Occipital lobe (tissue), 2 donors: ENCODE data around the gene RHOA. TPM values are rescaled to one million over a fixed set of nuclear protein-coding genes. Genes with fewer than 3 reads are reported as not detected.
A peak's percentile ranks its signal among the peaks of the same experiment; 100 is the strongest.
"Not testable (repeated sequence)": the region's sequence is repeated elsewhere in the genome, so short reads cannot be mapped to it uniquely, and the experiment has no call there.

Experiments used
- DNase-seq: peaks from one replicate; lab custom pipeline; 2025; lab: John Stamatoyannopoulos, UW
- total RNA-seq: library from RNA; depleted of rRNA; stranded (reverse); fragments of >200 nt; gene quantifications from one replicate; pipeline ENCODE4 v1.2.3, GENCODE V29; 2014

RHOA gene
- total RNA-seq, 1 donor from 2014 or later: 146 TPM

DNA sequence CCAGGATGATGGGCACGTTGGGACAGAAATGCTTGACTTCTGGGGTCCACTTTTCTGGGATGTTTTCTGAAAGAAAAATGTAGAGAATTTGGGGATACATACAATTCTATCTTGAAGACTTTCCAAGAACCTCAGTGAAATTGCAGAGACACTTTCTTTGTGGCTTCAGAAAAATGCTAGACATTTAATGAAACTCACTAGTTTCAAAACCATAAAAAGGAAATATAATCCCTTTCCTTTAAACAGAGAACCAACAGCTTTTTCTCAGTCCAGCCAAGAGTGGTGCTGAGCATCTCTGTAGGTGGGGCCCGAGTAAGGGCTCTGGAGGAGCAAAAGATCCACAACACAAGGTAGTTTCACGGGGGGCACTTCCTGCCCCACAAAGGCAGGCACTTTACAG, 49.2 kb downstream of the RHOA start:
- no peak for DNase-seq

- no peak for DNase-seq
Measured at GRCh38 chr3:49359623-49360022, 52.2 kb downstream of the RHOA start.

DNA sequence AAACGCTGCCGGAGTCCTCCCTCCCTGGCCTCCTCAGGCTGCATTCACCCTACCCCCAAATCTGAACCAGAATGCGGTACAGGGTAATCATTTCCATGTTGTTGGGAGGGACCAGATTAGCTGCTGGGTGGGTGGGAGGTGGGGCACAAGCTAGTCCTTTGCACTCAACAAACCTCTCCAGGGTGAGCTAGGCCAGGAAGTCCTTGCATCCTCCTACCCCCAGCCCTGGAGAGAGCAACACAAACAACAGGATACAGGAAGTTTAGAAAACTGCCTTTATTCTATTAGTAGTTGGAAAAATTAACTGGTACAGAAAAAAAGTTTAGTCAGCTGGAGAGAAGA, 52.9 kb downstream of the RHOA start:
- no peak for DNase-seq

DNA sequence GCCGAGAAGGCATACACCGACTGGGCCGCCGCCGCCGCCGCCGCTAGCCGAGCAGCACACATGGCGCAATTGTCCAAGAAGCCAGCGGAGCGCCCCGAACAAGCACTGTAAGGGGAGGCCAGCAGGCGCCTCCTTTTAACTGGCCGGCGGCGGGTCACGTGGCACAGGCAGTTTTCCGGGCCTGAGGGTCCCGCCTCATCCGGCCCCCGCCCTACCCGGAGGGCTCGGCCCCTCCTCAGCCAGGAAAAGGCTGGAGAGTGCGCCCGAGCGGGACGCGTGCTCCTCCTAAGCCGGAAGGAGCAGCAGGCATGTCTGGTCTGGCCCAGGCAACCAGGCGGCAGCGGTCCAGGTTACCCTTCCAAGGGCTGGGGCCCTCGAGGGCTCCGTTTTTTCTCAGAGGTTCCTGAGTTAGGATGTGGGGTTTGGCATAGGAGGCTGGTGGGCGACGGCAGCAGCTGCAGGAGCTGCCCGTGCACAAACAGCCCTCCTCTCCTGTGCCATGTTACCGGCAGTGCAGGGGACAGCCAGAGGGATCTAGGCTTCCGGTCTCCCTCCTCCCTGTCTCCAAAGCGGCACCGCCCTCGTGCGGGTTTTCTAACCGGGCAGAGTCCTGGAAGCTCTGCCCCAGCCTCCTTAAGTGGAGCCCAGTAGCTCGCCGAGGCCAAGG, 53.4 kb downstream of the RHOA start, which contains the start of gene GPX1:
GPX1 (minus strand) TSS at position 137 of the 667 bp plus-strand sequence; CDS start at position 62, 75 bp downstream.
- DNase-seq: peak; percentile 89

DNA sequence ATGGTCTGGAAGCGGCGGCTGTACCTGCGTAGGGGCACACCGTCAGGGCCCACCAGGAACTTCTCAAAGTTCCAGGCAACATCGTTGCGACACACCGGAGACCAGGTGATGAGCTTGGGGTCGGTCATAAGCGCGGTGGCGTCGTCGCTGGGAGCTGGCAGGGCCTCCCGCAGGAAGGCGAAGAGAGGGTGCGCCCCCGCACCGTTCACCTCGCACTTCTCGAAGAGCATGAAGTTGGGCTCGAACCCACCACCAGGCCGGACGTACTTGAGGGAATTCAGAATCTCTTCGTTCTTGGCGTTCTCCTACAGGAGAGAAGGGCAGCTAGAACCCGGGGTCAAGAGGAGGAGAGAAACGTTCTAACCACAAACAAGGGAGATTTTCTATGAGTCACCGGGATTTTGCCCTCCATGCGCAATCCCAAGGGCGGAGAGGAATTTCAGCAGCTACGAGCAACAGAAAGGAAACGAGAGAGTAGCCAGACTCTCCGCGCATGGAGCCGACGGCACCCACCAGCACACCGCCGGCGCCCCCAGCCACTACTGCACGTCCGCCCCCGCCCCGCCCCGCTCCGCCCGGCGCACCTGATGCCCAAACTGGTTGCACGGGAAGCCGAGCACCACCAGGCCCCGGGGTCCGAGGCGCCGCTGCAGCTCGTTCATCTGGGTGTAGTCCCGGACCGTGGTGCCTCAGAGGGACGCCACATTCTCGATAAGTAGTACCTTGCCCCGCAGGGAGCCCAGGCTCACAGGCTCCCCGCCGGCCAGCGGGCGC, 54.1 kb downstream of the RHOA start:
- not testable (repeated sequence) for DNase-seq

- DNase-seq: not testable (repeated sequence)
Measured at GRCh38 chr3:49357095-49357442, 54.7 kb downstream of the RHOA start.

- DNase-seq: no peak
Measured at GRCh38 chr3:49352890-49353421, 58.8 kb downstream of the RHOA start.

DNA sequence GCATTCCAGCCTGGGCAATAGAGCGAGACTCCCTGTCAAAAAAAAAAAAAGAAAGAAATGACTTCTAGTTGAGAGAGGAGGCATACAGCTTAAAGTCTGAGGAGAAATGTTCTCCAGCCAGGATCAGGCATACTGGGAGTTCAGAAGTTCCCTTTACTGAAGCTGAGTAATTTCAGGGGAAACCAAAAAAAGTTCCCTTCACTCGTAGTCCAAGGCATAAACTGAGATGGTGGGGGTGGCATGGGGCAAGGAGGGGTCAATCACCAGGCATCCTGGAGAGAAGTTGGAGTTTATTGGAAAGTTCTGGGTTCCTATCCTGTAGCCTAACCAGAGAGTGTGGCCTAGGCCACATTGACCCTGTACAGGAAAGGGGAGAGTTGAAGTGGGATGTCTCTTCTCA, 59.5 kb downstream of the RHOA start:
- no peak for DNase-seq

DNA sequence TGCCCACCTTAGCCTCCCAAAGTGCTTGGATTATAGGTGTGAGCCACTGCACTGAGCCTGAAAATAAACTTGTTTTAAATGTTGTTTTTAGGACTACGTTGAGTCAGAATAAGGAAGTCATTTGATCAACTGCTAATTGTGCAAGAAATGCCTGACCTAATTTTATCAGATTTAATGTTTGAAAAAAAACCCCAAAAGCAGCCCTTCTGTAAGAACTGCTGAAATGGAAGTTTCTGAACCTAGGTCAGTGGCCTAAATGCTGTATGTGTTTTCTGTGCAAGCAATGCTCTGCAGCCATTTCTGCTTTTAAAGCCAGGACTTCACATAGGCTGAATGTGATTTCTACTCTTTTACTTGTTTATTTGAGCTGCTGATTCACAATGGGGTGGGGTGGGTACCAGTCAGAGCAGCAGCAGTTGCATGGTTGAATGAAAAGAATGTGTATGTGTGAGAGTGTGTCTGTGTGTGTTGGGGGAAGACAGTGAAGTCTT, 60.2 kb downstream of the RHOA start:
- DNase-seq: no peak

DNA sequence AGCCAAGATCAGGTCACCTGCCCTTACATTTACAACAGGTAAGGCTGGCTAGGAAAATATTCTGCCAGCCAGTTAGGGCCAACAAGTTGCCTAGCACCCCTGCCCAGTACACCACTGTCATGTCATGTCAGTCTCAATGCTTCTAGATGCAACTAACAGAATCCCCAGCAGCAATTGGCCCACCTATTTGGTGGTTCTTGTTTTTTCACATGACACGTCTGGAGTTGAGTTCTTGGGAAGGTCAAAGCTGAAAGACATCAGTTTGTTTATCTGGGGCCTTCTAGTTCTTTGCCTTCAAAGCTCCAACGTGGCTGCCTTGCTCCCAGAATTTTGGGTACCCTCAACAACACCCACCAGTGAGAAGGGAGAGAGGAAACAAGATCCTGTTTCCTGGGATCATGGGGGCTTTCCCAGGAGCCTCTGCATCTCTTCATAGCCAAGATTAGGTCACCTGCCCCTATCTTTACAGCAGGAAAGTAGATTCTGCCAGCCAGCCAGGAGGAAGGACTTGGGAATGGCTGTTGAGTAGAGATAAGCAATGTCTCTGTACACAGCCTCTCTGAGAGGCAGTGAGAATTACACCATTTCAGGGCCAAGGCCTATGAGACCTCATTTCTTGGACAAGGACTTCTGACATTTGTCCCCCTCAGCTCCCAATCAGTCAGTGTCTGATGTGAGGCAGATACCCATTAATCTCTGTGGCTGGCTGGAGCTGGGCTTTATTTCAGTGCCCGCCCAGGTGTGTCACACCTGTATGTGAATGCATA, 62.2 kb downstream of the RHOA start:
- DNase-seq: no peak

GRCh38 chr3:49348361-49348760, 63.4 kb downstream of the RHOA start:
- DNase-seq: not testable (repeated sequence)

GRCh38 chr3:49346797-49347251, 65.0 kb downstream of the RHOA start:
- no peak for DNase-seq

DNA sequence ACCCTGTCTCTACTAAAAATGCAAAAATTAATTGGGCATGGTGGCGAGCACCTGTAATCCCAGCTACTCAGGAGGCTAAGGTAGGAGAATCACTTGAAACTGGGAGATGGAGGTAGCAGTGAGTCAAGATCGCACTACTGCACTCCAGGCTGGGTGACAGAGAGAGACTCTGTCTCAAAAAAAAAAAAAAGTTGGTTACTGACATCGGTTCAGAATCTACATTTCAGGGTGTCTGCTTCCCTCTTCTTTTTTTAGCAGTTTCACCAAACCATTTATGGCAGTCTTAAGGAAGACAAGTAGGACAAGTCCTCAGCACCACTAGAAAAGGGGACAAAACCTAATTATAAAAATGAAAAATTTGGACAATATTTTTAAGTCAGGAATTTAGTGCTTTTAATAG, 68.6 kb downstream of the RHOA start:
- no peak for DNase-seq

- DNase-seq: no peak
Measured at GRCh38 chr3:49341996-49342395, 69.8 kb downstream of the RHOA start.

- peak; percentile 84 for DNase-seq
Measured at GRCh38 chr3:49339941-49340800, 71.6 kb downstream of the RHOA start, which contains the start of gene USP4. TSS of gene USP4 (minus strand) at chr3:49340053. CDS start at chr3:49340024, 29 bp downstream.

- no peak for DNase-seq
Measured at GRCh38 chr3:49339581-49339940, 72.2 kb downstream of the RHOA start.

DNA sequence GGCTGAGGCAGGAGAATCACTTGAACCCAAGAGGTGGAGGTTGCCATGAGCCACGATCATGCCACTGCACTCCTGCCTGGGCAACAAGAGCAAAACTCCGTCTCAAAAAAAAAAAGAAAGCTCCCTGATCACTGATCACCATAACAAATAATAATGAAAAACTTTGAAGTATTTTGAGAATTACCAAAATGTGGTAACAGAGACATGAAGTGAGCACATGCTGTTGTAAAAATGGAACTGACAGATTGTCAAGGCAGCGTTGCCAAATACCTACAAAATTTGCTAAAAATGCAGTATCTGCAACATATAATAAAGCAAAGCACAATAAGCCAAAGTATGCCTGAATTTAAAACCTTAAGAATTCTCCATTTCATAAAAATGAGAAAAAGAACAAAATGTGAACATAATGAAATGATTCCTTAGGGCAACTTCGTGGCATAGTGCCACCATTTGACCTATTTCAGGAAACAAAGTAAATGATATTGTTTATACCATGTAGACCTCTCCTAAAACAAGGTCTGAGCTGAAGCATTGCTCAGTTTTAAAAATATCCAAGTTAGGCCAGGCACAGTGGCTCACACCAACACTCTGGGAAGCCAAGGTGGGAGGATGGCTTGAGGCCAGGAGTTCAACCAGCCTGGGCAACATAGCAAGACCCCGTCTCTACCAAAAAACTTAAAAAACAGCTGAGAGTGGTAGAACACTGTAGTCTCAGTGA, 77.7 kb downstream of the RHOA start:
- DNase-seq: no peak

- DNase-seq: no peak
Measured at GRCh38 chr3:49333091-49333490, 78.7 kb downstream of the RHOA start.

DNA sequence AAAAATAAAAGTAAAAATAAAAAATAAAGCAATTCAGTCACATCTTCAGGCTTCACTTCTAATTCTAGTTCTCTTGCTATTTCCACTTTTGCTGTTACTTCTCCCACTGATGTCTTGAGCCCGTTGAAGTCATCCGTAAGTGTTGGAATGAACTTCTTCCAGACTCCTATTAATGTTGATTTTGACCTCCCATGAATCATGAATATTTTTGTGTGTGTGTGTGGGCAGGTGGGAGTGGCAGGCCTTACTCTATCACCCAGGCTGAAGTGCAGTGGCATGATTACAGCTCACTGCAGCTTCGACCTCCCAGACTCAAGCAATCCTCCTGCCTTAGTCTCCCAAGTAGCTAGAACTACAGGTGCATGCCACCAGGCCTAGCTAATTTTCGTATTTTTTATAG, 82.6 kb downstream of the RHOA start:
- no peak for DNase-seq

DNA sequence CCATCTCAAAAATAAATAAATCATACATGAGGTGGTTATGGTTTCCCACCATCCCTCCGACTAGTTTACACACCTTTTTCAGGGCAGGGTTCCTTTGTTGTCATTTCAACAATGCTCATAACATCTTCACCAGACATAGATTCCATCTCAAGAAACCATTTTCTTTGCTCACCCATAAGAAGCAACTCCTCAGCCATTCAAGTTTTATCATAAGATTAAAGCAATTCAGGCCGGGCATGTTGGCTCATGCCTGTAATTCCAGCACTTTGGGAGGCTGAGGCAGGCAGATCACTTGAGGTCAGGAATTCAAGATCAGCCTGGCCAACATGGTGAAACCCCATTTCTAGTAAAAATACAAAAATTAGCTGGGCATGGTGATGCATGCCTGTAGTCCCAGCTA, 83.4 kb downstream of the RHOA start:
- not testable (repeated sequence) for DNase-seq
